GM21825 (cell line): ENCODE results near the gene ONECUT3.

Experiments
- ATAC-seq: cut with Tn5 transposase; IDR thresholded peaks from one replicate; pipeline ENCODE4 v1.9.1; 2021; ENCODE audit warnings: mild to moderate bottlenecking, moderate library complexity; ENCODE audit not compliant: unreplicated experiment

The ONECUT3 gene

GRCh38 chr19:1767464-1767933 lies 14.2 kb downstream of the ONECUT3 start:
- ATAC-seq: no peak

GRCh38 chr19:1768248-1768647 lies 14.9 kb downstream of the ONECUT3 start:
- no peak for ATAC-seq

- no peak for ATAC-seq
These were observed 15.8 kb downstream of the ONECUT3 start for GRCh38 chr19:1768918-1769644.

GRCh38 chr19:1769645-1769985 lies 16.3 kb downstream of the ONECUT3 start:
- ATAC-seq: no peak

- ATAC-seq: no peak
These were observed 17.7 kb downstream of the ONECUT3 start for GRCh38 chr19:1770866-1771576.

- no peak for ATAC-seq
These were observed 19.9 kb downstream of the ONECUT3 start for GRCh38 chr19:1773184-1773583.

GRCh38 chr19:1774989-1775772 lies 21.9 kb downstream of the ONECUT3 start:
- ATAC-seq: no peak

GRCh38 chr19:1775951-1776605 lies 22.8 kb downstream of the ONECUT3 start:
- ATAC-seq: no peak

- ATAC-seq: no peak
These were observed 23.4 kb downstream of the ONECUT3 start for GRCh38 chr19:1776606-1777147.

GRCh38 chr19:1777149-1777548 lies 23.8 kb downstream of the ONECUT3 start:
- ATAC-seq: no peak

- ATAC-seq: no peak
These were observed 26.3 kb downstream of the ONECUT3 start for GRCh38 chr19:1779574-1779973.

GRCh38 chr19:1780272-1780958 lies 27.1 kb downstream of the ONECUT3 start:
- no peak for ATAC-seq

GRCh38 chr19:1782521-1782920 lies 29.2 kb downstream of the ONECUT3 start:
- no peak for ATAC-seq

GRCh38 chr19:1783354-1783753 lies 30.0 kb downstream of the ONECUT3 start:
- ATAC-seq: no peak

- ATAC-seq: no peak
These were observed 30.6 kb downstream of the ONECUT3 start for GRCh38 chr19:1783874-1784273.

GRCh38 chr19:1785310-1785709 lies 32.0 kb downstream of the ONECUT3 start:
- ATAC-seq: no peak

GRCh38 chr19:1786668-1787067 lies 33.4 kb downstream of the ONECUT3 start:
- ATAC-seq: no peak

- no peak for ATAC-seq
These were observed 33.8 kb downstream of the ONECUT3 start for GRCh38 chr19:1787116-1787515.

- ATAC-seq: no peak
These were observed 36.1 kb downstream of the ONECUT3 start for GRCh38 chr19:1789261-1790041.
